Thyroid gland (tissue), 4 donors: ENCODE data around the gene CALM1. TPM values are rescaled to one million over a fixed set of nuclear protein-coding genes. Genes with fewer than 3 reads are reported as not detected.
A peak's percentile ranks its signal among the peaks of the same experiment; 100 is the strongest.

ENCODE experiments used
- DNase-seq, 2 donors: peaks; one replicate each; pipeline ENCODE4 v3.0.0-alpha.2; 2019
- H3K27ac ChIP-seq, 3 donors: fragments of 200-600 bp; sonication (generic); 1 replicate in 2 of 3; 2 replicates in 1 of 3; pipeline ENCODE4 v1.5.1; 2016 to 2019; ENCODE audit warnings: mild to moderate bottlenecking in 1 of 3, moderate library complexity in 1 of 3
- H3K27me3 ChIP-seq: fragments of 200-600 bp; sonication (generic); one replicate; pipeline ENCODE4 v1.5.1; 2019
- H3K36me3 ChIP-seq, 2 donors: fragments of 200-600 bp; sonication (generic); one replicate each; pipeline ENCODE4 v1.5.1; 2016 to 2019
- H3K4me1 ChIP-seq, 2 donors: fragments of 200-600 bp; sonication (generic); one replicate each; pipeline ENCODE4 v1.5.1; 2017 to 2019
- H3K4me3 ChIP-seq, 3 donors: fragments of 200-600 bp; sonication (generic); replicated peaks in 1 of 3; 1 replicate in 2 of 3; 2 replicates in 1 of 3; pipeline ENCODE4 v1.5.1; 2016; ENCODE audit warnings: mild to moderate bottlenecking in 1 of 3
- H3K9me3 ChIP-seq: fragments of 200-600 bp; sonication (generic); one replicate; pipeline ENCODE4 v1.5.1; 2017
- POLR2A ChIP-seq, 2 donors: fragments of 450-650 bp; IDR thresholded peaks; one replicate each; pipeline ENCODE4 v1.6.1; 2017; ENCODE audit warnings: antibody characterized with exemption in 2 of 2, mild to moderate bottlenecking in 2 of 2, moderate library complexity in 1 of 2
- WGBS, 2 donors: methylation state at CpG; one replicate each; pipeline ENCODE4 v1.1.5; 2017; 5-methylcytosine and 5-hydroxymethylcytosine counted together
- intact Hi-C: fragments of 100-400 bp; cut with DNase I; formaldehyde crosslinking; loops from one replicate; pipeline ENCODE4 v1.15.1; 2023
- total RNA-seq, 4 donors: library from RNA; depleted of rRNA; stranded (reverse); fragments of >200 nt; gene quantifications; one replicate each; pipeline ENCODE4 v1.2.3, GENCODE V29; 2016
- TF ChIP-seq, protein P1 (sequence below), 6 experiments: fragments of 200-600 bp in 3 of 6; fragments of 450-650 bp in 3 of 6; sonication (generic) in 3 of 6; IDR thresholded peaks; one replicate each; pipeline ENCODE4 v1.5.1; 2016 to 2019; ENCODE audit warnings: antibody characterized with exemption in 6 of 6, mild to moderate bottlenecking in 2 of 6, inconsistent platforms in 1 of 6, moderate library complexity in 1 of 6

CALM1 gene
- total RNA-seq, 4 donors from 2014 or later = 262 to 355 (median 294) TPM

GRCh38 chr14:90451961-90452360, 55.1 kb downstream of the CALM1 start:
- 77 to 87% methylated on average over 4 of the region's 4 CpGs for WGBS, 2 donors
- Histone ChIP-seq H3K27ac (no peak overlapping the region), H3K4me1 (no peaks in the 10 kb centered on the region), H3K27me3 (no peaks in the 10 kb centered on the region), H3K4me3 (no peak overlapping the region), H3K36me3 (no peaks in the 10 kb centered on the region), H3K9me3 (no peaks in the 10 kb centered on the region)
- DNase-seq = no peak
- intact Hi-C loops = no loop called here
- TF ChIP-seq, protein P1, sequence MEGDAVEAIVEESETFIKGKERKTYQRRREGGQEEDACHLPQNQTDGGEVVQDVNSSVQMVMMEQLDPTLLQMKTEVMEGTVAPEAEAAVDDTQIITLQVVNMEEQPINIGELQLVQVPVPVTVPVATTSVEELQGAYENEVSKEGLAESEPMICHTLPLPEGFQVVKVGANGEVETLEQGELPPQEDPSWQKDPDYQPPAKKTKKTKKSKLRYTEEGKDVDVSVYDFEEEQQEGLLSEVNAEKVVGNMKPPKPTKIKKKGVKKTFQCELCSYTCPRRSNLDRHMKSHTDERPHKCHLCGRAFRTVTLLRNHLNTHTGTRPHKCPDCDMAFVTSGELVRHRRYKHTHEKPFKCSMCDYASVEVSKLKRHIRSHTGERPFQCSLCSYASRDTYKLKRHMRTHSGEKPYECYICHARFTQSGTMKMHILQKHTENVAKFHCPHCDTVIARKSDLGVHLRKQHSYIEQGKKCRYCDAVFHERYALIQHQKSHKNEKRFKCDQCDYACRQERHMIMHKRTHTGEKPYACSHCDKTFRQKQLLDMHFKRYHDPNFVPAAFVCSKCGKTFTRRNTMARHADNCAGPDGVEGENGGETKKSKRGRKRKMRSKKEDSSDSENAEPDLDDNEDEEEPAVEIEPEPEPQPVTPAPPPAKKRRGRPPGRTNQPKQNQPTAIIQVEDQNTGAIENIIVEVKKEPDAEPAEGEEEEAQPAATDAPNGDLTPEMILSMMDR (IDR thresholded peaks at IDR 0.05) = no peak
- TF ChIP-seq POLR2A (IDR thresholded peaks at IDR 0.05) = no peak

- Histone ChIP-seq H3K27ac (no peak overlapping the region), H3K4me3 (no peak overlapping the region), H3K27me3 (no peaks in the 10 kb centered on the region), H3K9me3 (no peaks in the 10 kb centered on the region), H3K4me1 (no peaks in the 10 kb centered on the region), H3K36me3 (no peaks in the 10 kb centered on the region)
- no peak for TF ChIP-seq POLR2A (IDR thresholded peaks at IDR 0.05)
- TF ChIP-seq, protein P1 (IDR thresholded peaks at IDR 0.05) = no peak
- WGBS, 2 donors = 87 to 88% methylated on average over 6 of the region's 6 CpGs
- intact Hi-C loops = no loop called here
- DNase-seq = no peak
Observed at GRCh38 chr14:90452366-90452765, 55.5 kb downstream of the CALM1 start.

- H3K4me3 ChIP-seq = no peak overlapping the region
- no peak overlapping the region for H3K27ac ChIP-seq
- intact Hi-C loops = no loop called here
- no peaks in the 10 kb centered on the region for H3K27me3 ChIP-seq
- no peaks in the 10 kb centered on the region for H3K4me1 ChIP-seq
- H3K9me3 ChIP-seq = no peaks in the 10 kb centered on the region
- DNase-seq = peak in 1 of 2 donors; percentile 15
- no peaks in the 10 kb centered on the region for H3K36me3 ChIP-seq
- TF ChIP-seq, protein P1 (IDR thresholded peaks at IDR 0.05) = no peak
- WGBS, 2 donors = 70% methylated on average over 14 to 16 of the region's 18 CpGs
Observed at GRCh38 chr14:90453401-90453951, 56.6 kb downstream of the CALM1 start.

GRCh38 chr14:90454041-90455000, 57.5 kb downstream of the CALM1 start:
- Histone ChIP-seq H3K27ac (no peak overlapping the region), H3K4me1 (no peaks in the 10 kb centered on the region), H3K9me3 (no peaks in the 10 kb centered on the region), H3K27me3 (no peaks in the 10 kb centered on the region), H3K4me3 (no peak overlapping the region), H3K36me3 (no peaks in the 10 kb centered on the region)
- 42 to 53% methylated on average over 27 to 28 of the region's 30 CpGs for WGBS, 2 donors
- peak; percentile 39 to 47 for DNase-seq
- TF ChIP-seq POLR2A (IDR thresholded peaks at IDR 0.05) = no peak
- TF ChIP-seq, protein P1 (IDR thresholded peaks at IDR 0.05) = no peak
- intact Hi-C loops = no loop called here

GRCh38 chr14:90455100-90455571, 58.3 kb downstream of the CALM1 start:
- Histone ChIP-seq H3K27ac (no peak overlapping the region), H3K4me1 (no peaks in the 10 kb centered on the region), H3K9me3 (no peaks in the 10 kb centered on the region), H3K27me3 (no peaks in the 10 kb centered on the region), H3K36me3 (no peaks in the 10 kb centered on the region), H3K4me3 (no peak overlapping the region)
- intact Hi-C loops = no loop called here
- no peak for DNase-seq
- TF ChIP-seq, protein P1 (IDR thresholded peaks at IDR 0.05) = no peak
- no peak for TF ChIP-seq POLR2A (IDR thresholded peaks at IDR 0.05)
- WGBS, 2 donors = 71 to 76% methylated on average over 19 to 20 of the region's 21 CpGs
